Mammary epithelial cell (primary cell): ENCODE results near the gene DENND4C.

ENCODE experiments used
- CTCF ChIP-seq, 2 donors: IDR thresholded peaks in 1 of 2; conservative IDR thresholded peaks in 1 of 2; 2 replicates each; pipeline ENCODE4 v1.5.1; 2011 to 2012; ENCODE audit warnings: inconsistent platforms in 2 of 2, low read length in 2 of 2, mild to moderate bottlenecking in 2 of 2, control low read depth in 1 of 2, low read depth in 1 of 2; ENCODE audit not compliant: insufficient read depth in 1 of 2; ENCODE audit errors: extremely low read depth in 1 of 2
- EZH2 ChIP-seq: IDR thresholded peaks from 2 replicates; pipeline ENCODE4 v1.6.1; 2012; ENCODE audit warnings: low read length, inconsistent platforms, borderline replicate concordance

GRCh38 chr9:19298436-19299000, 68.0 kb downstream of the DENND4C start:
- no peak for TF ChIP-seq CTCF (conservative IDR thresholded peaks at IDR 0.05 in 1 of 2, IDR thresholded peaks at IDR 0.05 in 1 of 2; ENCODE audit: extremely low read depth in 1 of 2, insufficient read depth in 1 of 2, low read depth in 1 of 2, low read length in 2 of 2)
- TF ChIP-seq EZH2, result no peak
